NCI-H526 (cell line): Measurements from ENCODE around the gene PIGM.
"Not testable (repeated sequence)": the region's sequence is repeated elsewhere in the genome, so short reads cannot be mapped to it uniquely, and the experiment has no call there.

Experiments
- DNase-seq, 2 experiments: peaks; one replicate each; lab custom pipeline; 2025; lab: John Stamatoyannopoulos, UW

The PIGM gene

DNA sequence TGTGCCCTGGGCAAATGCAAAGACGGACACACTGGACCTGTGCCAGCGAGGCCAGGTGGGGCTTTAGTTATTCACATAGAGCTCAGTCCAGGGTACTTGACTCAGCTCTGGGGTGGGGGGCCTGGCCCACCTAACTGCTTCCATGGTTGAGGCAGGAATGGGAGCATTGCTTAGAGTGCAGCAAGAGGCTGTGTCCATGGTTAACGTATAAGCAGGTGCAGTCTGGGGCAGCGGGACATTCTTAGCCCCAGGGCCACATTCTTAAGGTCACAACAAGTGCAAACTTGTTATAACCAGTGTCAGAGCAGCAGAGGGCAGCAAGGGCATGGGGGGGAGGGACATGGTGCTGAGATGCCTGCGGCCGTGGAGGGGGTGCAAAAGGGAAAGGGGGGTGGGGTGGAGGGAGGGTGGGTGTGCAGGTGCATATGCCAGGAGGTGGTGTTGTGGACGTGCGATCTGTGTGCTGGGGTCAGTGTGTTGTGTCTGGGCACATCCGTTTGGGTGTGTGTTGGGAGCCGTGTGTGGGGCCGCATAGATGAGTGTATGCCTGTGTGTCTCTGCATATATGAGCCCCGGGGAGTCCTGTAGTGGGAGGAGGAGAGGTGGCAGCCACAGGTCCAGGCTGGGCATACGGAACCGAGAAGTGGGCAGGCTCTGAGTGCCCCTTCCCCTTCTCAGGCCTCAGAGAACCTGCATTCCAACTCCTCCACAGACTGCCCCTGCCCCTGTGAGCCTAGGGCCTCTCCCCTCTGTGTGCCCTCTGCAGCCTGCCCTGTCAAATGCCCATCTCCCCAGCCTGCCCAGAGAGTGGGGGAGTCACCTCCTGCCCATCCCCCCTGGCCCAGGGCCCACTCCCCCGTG is 29.8 kb upstream of the PIGM start:
- peak in 1 of 2 experiments; percentile 29 for DNase-seq

GRCh38 chr1:160058087-160058486 is 26.3 kb upstream of the PIGM start:
- DNase-seq = no peak

- DNase-seq = no peak
Observed at GRCh38 chr1:160056648-160057169, 24.9 kb upstream of the PIGM start.

DNA sequence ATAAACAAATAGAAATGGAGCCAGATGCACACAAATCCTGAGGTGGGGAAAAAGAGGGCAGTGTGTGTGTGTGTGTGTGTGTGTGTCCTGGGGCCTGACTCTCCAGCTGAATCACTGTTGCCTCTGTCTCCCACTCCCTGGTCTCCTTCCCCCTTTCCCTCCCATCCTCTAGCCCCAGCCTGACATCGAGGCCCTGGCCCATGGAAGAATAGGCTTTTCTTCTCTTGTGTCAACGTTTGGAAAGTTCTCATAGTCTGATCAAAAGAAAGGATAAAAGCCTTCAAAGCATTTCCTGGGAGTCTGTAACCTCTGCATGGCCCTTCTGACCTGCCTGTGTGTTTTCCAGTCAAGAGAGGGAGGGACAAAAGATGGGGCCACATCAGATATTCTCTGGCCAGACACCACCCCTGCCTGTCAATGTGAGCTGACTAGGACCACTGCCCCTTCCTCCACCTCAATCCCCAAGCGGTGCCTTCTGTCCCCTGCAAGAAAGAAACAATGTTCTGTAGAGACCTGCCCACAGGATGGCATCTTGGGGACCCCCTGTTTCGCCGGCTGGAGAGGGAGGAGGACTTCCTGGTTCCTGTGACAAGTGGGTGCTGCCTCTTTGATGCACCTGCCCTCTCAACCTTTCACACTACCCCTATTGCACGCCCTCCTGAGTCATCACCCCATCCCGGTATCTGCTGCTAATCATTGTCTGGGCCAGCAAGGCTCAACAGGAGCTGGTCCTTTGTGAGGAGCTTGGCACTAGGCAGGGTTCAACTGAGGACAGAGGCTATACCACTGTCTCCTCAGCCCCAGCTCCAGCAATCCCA is 22.0 kb upstream of the PIGM start:
- DNase-seq = no peak

DNA sequence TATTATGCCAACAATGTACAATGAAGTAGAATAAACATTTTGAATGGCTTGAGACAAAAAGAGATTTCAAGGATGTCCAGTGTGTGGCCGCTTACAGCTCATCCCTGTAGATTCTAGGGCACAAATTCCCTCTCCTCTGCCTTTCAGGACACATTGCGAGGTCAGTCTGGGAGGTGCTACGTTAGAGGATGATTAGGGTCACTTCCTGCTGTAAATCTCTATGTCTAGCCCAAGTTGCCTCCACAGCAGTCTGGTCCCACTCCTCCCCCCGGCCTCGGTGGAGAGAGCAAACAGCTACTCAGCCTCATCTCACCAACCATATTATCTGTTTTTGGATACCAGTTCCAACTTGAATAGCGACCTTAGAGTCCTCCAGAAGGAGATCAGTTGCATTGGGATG is 21.1 kb upstream of the PIGM start:
- no peak for DNase-seq

DNA sequence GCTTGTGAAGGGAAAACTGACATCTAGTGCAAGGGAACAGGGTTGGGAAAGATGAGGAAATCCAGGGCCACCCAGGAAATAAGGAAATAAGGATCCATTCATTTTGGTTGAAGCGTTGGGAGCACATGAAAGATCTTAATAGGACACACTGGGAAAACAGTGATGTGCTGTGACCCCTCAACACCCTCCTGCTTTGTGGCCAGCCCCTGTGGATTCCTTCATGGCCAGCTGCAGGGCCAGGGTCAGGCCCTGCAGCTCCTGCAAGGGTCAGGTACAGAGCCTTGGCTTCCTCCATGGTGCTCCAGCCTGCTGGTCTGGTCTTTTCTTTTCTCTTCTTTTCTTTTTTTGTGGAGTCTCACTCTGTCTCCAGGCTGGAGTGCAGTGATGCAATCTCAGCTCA is 18.8 kb upstream of the PIGM start:
- DNase-seq = no peak

DNA sequence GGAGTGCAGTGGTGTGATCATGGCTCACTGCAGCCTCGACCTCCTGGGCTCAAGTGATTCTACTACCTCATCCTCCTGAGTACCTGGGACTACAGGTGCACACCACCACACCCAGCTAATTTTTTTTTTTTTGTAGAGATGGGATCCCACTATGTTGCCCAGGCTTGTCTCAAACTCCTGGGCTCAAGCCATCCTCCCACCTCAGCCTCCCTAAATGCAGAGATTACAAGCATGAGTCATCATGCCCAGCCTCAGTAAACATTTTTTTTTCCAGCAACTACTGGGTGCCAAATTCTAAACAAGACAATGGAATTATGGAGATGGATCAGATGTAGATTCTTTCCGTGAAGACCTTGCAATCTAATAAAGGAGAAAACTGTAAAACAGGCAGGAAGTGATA is 18.4 kb upstream of the PIGM start:
- not testable (repeated sequence) for DNase-seq

DNA sequence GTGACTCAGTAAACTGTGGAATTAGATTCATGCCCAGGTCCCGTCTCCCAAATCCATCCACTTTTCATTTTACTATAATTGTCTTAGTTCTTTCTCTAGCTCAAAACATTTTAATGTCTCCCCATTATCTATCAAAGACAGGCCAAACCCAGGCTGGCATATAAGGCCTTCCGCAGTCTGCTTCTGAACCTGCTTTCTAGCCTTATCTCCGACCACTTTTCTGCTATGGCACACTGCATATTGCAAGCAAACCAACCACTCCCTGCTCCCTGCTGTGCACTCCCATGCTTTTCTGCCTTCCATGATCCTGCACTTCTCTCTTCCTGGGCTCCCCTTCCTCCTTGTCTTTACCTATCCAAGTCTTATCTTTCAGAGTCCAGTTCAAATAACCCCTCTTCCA is 17.3 kb upstream of the PIGM start:
- no peak for DNase-seq

- no peak for DNase-seq
Observed at GRCh38 chr1:160048335-160048734, 16.5 kb upstream of the PIGM start.

DNA sequence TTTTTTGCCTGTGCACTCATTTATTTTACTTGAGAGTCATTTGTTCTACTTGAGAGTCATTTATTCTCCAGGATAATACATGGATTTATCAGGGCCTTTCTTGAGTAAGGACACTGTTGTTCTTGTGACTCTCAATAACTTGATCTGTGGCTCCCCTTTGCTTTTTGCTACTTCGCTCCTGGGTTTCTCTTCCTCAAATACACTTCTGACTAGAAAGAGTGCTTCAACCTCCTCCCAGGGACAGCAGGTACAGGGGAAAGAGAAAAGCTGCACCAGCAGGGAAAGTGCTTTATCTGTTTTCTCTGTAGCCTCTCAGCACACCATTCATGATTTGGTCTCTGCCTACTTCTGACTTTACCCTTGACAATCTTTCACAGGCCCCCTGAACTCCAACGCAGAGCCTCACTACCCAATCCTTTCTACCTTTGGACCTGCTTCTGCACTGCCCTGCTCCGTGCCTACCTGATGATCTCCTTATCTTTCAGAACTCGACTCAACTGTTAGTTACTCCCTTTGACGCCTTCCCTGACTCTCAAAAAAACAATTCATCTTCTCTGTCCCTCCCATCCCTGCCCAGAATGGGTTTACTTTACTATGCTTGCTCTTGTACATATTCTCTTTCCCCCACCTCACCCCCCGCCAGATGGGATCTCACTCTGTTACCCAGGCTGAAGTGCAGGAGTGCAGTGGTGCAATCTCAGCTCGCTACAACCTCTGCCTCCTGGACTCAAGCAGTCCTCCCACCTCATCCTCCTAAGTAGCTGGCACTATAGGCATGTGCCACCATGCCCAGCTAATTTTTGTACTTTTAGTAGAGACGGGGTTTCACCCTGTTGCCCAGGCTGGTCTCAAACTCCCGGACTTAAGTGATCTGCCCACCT is 15.6 kb upstream of the PIGM start:
- DNase-seq = no peak

- DNase-seq = peak; percentile 44 to 77
Observed at GRCh38 chr1:160046494-160047110, 14.8 kb upstream of the PIGM start.

DNA sequence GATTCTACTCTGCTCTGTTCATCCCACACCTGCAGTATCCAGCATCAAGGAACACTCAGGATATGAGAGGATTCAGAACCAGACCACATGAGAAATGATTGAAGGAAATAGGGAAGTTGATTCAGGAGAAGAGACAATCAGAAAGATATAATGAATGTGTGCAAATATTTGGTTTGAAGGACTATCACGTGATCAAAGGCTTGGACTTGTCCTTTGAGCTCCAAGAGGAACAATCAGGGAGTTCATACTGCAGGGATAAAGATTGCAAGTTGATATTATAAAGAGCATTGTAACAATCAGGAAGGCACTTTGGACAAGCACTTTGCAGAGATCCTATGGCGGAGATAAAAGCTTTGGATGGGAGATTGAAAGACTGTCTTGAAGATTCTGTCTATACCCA is 13.9 kb upstream of the PIGM start:
- DNase-seq = no peak

- DNase-seq = no peak
Observed at GRCh38 chr1:160043543-160043942, 11.8 kb upstream of the PIGM start.

- DNase-seq = no peak
Observed at GRCh38 chr1:160040476-160040875, 8.7 kb upstream of the PIGM start.

DNA sequence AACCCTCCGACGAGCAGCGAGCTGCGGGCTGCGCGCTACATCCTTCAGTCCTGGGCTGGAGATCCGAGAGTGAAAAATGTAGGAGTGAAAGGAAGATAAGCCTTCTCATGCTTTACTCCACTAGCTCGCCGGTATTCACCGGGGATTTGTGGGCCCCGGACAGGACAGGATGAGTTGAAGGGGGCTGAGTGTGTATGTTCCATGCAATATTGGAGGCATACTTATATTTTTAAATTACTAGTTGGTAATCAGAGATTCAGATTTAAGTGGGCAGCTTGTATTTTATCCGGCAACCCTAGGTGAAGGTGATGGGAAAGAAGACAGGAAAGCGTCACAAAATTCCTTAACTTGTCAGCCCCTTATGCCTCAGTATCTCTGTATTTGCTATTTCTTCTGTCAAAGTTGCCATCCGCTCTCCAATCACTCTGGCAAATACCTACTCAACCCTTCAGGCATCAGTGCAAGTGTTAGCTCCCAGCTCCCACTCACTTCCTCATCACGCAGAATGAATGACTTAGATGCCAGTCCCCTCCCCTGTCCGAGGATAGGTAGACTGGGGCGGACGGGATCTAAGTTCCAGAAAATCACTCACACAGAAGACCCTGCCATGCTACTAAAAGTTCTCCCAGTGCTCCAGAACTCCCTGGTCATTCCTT is 503 bp upstream of the PIGM start:
- peak; percentile 36 to 71 for DNase-seq

DNA sequence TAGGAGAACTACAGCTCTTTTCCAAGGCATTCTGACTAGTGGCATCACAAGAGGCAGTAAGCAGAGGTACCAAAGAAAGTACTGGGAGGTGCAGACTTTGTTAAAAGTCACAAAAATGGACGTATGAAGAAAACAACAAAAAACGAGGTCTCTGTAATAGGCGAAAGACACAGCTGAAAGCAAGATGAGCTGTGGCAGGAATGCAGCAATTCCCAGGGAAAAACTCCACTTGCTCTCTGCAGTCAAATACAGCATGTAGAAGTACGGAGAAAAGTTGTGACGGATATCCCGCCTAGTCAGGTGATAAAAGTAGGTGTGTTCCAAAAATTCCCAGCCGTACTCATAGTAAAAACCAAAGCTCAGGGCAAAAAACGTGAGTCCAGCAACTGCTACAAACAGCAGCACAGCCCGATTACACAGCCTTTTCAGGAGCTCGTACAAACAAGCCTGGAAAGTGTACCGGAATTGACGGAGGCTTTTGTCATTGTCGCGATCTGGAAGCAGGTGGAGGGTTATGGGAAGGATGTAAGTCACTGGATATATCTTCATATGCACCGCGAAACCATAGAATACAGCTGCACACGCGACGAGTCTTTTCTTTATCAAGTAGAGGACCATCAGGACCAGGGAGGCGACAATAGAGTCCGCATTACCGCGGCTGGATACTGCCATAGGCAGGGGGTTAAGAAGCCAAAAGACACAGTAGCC is 979 bp downstream of the PIGM start:
- DNase-seq = peak; percentile 45 to 71

- no peak for DNase-seq
Observed at GRCh38 chr1:160028426-160028825, 3.4 kb downstream of the PIGM start.

DNA sequence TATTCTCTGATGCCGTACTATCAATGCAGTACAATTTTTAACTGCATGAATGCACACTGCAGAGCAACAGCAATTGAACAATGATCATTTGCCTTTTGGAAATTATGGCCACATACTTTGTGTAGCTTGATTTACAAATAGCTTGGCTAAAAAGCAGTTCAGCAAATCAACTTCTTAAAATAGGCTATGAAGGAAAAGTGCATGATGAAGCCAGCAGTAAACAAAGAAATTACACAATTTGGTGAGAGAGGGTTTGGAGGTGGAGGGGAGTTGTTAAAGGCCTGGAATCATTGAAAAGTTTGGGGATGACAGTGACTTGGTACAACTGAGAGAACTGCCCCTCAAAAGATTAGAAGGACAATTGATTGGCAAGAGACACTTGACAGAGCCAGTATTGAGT is 6.5 kb downstream of the PIGM start:
- no peak for DNase-seq

DNA sequence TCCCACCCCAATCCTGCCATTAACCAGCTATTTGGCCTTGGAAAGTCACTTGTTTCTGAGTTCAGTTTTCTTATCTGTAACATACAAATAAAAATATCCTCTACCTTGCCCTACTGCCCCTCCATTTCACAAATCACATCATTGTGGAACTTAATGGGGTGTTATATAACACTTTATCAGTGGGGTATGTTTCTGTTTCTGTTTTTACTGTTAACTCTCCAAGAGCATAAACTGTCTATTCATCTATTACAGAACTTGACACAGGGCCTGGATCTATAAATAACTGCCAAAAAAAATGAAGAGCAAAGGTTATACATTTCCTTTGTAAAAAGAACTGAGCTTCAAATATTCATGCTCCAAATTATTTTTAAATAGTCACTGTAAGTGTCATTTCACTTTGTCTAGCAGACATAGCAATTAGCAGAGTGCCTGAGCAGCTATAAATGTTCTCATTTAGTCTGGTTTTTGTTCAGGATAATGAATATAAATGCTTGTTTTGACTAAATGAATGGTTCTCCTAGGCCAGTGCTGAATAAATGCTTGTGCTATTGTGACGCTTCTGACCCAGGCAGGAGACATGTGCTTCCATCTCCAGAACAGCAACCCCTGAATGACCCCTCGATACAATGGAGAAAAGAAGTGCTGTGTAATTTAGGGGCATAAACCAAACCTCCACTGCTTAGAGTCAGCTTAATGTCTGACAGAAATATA is 7.4 kb downstream of the PIGM start:
- DNase-seq = no peak
